ENCODE results near the gene FIBCD1. TPM values are rescaled to one million over a fixed set of nuclear protein-coding genes. Genes with fewer than 3 reads are reported as not detected.

FIBCD1 gene
- total RNA-seq, 1 experiment from 2014 or later: 7.1 TPM

- H4K20me1 ChIP-seq (ENCODE audit: control insufficient read depth, insufficient read depth, insufficient read length): no peaks in the 10 kb centered on the region
- H3K4me2 ChIP-seq (ENCODE audit: insufficient read depth, insufficient read length, low read length): no peak overlapping the region
- no peaks in the 10 kb centered on the region for H3K79me2 ChIP-seq (ENCODE audit: insufficient read depth, low read length)
- peaks cover 4 to 12% (median 5%) of the 10 kb centered on the region in 3 experiments for H3K36me3 Mint-ChIP-seq (ENCODE audit: insufficient read depth in 1 of 3, low read depth in 3 of 3)
- H4K5ac ChIP-seq (ENCODE audit: insufficient read length, low read depth, low read length): no peak overlapping the region
- no peak overlapping the region for H2AFZ ChIP-seq (ENCODE audit: low read length)
- H3K27me3 ChIP-seq (ENCODE audit: insufficient read depth, low read length): no peaks in the 10 kb centered on the region
- no peak overlapping the region for H3K9ac ChIP-seq (ENCODE audit: extremely low read depth, insufficient read length, low read length)
- H3T11ph ChIP-seq (ENCODE audit: low read length): no peak overlapping the region
- no peak for DNase-seq
- H3K18ac ChIP-seq (ENCODE audit: insufficient read length, low read depth, low read length): no peak overlapping the region
- peaks cover 10 to 15% of the 10 kb centered on the region in 2 experiments for H3K9me3 Mint-ChIP-seq
- WGBS (ENCODE audit: extremely low coverage, insufficient read length, low lambda C conversion rate): no CpG with 5 or more reads among the region's 11 CpGs
- no peak overlapping the region for H4K91ac ChIP-seq (ENCODE audit: insufficient read length, low read depth, low read length)
- no peak overlapping the region for H2AK5ac ChIP-seq (ENCODE audit: insufficient read length, low read length)
- H3K4me3 Mint-ChIP-seq: no peak overlapping the region
- no peaks in the 10 kb centered on the region for H3K79me1 ChIP-seq (ENCODE audit: insufficient read depth, low read depth, low read length, poor library complexity, severe bottlenecking)
- H3K27me3 Mint-ChIP-seq (ENCODE audit: low read depth): peaks cover 8% of the 10 kb centered on the region
- H3K56ac ChIP-seq (ENCODE audit: insufficient read length, low read depth, low read length): no peak overlapping the region
- no peak overlapping the region for H4K8ac ChIP-seq (replicated peaks; ENCODE audit: insufficient read length, low read depth, low read length)
- no peak overlapping the region for H3K27ac Mint-ChIP-seq
- no peak overlapping the region for H3K4ac ChIP-seq (ENCODE audit: low read depth, low read length)
- no peak overlapping the region for H2BK20ac ChIP-seq (ENCODE audit: low read depth, low read length, poor library complexity, severe bottlenecking)
- H2BK5ac ChIP-seq (ENCODE audit: insufficient read length, low read length): no peak overlapping the region
- no peak overlapping the region for H3K27ac ChIP-seq (ENCODE audit: insufficient read length, low read depth, low read length)
- no peaks in the 10 kb centered on the region for H3K9me3 ChIP-seq (ENCODE audit: control insufficient read depth, low read depth, low read length)
- no peak overlapping the region for H2BK120ac ChIP-seq (ENCODE audit: low read depth, low read length, poor library complexity, severe bottlenecking)
- no peak overlapping the region for H2BK15ac ChIP-seq (ENCODE audit: low read depth, low read length)
- TF ChIP-seq, protein P1, sequence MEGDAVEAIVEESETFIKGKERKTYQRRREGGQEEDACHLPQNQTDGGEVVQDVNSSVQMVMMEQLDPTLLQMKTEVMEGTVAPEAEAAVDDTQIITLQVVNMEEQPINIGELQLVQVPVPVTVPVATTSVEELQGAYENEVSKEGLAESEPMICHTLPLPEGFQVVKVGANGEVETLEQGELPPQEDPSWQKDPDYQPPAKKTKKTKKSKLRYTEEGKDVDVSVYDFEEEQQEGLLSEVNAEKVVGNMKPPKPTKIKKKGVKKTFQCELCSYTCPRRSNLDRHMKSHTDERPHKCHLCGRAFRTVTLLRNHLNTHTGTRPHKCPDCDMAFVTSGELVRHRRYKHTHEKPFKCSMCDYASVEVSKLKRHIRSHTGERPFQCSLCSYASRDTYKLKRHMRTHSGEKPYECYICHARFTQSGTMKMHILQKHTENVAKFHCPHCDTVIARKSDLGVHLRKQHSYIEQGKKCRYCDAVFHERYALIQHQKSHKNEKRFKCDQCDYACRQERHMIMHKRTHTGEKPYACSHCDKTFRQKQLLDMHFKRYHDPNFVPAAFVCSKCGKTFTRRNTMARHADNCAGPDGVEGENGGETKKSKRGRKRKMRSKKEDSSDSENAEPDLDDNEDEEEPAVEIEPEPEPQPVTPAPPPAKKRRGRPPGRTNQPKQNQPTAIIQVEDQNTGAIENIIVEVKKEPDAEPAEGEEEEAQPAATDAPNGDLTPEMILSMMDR (conservative IDR thresholded peaks at IDR 0.05): no peak
- no peak overlapping the region for H2BK12ac ChIP-seq (ENCODE audit: insufficient read length, low read depth, low read length)
- H3K14ac ChIP-seq (ENCODE audit: insufficient read depth, low read length): no peak overlapping the region; the same call in 1 of the 2 replicates
- H3K23ac ChIP-seq (ENCODE audit: insufficient read length, low read depth, low read length): no peak overlapping the region
- H3K23me2 ChIP-seq (ENCODE audit: insufficient read length, low read depth, low read length, poor library complexity, severe bottlenecking): no peaks in the 10 kb centered on the region
- peaks cover 6 to 8% of the 10 kb centered on the region in 2 experiments for H3K4me1 Mint-ChIP-seq
- H3K4me1 ChIP-seq (ENCODE audit: insufficient read depth, low read length): no peaks in the 10 kb centered on the region
Observed at GRCh38 chr9:130957451-130958203, 18.6 kb upstream of the FIBCD1 start.

All from H9 (cell line).